ENCODE measurements around the gene PALD1.

Gene PALD1

DNA sequence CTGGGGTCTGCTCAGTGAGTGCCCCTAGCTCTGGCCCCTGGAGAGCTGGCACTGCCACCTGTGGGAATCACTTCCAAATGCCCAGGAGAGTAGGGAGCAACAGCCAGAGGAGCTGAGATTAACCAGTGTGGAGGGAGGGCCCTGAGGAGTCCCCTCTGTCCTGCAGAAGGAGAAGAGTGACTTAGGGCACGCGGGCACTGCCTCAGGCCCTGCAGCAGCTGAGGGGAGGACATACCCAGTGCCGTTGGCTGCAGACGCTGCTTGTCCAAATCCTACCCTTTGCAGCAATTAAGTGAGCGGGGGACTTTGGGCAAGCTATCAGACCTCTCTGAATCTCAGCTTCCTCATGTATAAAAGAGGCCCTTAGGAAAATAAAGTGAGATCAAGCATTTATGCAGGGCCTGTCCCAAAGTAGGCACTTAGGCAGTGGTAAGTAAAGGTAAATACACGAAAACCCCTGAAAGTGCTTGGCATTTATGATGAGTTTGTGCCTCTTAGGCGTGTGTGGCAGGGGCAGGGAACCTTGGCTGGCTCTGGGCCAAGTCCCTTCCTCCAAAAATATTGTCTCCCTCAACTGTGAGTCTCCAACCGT is 107.1 kb downstream of the PALD1 start:
- H3K4me3 ChIP-seq (ENCODE audit: low read length) = no peak overlapping the region
- TF ChIP-seq, protein P1, sequence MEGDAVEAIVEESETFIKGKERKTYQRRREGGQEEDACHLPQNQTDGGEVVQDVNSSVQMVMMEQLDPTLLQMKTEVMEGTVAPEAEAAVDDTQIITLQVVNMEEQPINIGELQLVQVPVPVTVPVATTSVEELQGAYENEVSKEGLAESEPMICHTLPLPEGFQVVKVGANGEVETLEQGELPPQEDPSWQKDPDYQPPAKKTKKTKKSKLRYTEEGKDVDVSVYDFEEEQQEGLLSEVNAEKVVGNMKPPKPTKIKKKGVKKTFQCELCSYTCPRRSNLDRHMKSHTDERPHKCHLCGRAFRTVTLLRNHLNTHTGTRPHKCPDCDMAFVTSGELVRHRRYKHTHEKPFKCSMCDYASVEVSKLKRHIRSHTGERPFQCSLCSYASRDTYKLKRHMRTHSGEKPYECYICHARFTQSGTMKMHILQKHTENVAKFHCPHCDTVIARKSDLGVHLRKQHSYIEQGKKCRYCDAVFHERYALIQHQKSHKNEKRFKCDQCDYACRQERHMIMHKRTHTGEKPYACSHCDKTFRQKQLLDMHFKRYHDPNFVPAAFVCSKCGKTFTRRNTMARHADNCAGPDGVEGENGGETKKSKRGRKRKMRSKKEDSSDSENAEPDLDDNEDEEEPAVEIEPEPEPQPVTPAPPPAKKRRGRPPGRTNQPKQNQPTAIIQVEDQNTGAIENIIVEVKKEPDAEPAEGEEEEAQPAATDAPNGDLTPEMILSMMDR (IDR thresholded peaks at IDR 0.05; ENCODE audit: insufficient read depth, low read depth, low read length, missing control alignments) = no peak
- DNase-seq (ENCODE audit: low read depth) = no peak

DNA sequence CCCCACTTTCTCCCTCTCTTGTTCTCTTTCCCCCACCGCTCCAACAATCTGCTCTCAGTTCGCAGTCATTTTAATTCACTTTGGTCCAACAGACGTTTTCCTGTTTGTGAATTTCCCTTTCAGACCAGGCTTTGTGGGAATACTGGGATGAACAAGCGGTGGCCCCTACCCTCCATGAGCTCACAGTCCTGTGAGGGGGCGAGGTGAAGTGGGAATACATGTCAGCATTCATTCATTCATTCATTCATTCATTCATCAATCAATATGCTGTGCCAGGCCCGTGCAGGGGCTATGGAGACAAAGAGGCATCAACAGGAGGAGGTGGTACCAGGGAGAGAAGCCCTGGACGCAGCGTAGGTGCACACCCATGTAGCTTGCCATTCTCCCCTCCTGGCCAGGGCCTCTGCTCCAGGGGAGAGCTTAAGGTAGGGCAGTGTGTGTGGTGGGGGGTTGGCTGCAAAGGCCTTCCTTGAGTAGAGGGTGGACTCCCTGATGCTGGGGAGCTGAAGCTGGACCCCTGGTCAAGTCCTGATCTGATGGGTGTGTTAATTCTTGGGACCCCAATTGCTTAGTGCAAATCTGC is 107.9 kb downstream of the PALD1 start:
- DNase-seq (ENCODE audit: low read depth) = no peak
- TF ChIP-seq, protein P1 (IDR thresholded peaks at IDR 0.05; ENCODE audit: insufficient read depth, low read depth, low read length, missing control alignments) = no peak
- no peak overlapping the region for H3K4me3 ChIP-seq (ENCODE audit: low read length)

DNA sequence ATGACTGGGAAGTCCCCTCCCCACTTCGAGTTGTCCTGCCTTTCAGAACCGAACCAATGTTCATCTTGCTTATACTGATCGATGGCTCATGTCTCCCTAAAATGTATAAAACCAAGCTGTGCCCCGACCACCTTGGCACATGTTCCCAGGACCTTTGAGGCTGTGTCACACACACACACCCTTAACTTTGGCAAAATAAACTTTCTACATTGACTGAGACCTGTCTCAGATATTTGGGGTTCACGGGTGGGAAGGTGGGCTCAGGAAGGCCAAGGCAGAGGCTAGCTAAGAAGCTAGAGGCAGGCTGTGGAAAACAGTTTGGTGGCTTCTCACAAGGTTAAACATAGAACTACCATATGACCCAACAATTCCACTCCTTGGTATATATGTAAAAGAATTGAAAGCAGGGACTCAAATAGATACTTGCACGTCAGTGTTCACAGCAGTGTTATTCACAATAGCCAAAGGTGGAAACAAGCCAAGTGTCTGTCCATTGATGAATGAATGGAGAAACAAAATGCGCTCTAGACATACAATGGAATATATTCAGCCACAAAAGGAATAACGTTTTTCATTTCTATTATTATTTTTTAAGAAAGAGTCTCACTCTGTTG is 108.6 kb downstream of the PALD1 start:
- no peak overlapping the region for H3K4me3 ChIP-seq (ENCODE audit: low read length)
- DNase-seq (ENCODE audit: low read depth) = no peak
- TF ChIP-seq, protein P1 (IDR thresholded peaks at IDR 0.05; ENCODE audit: insufficient read depth, low read depth, low read length, missing control alignments) = no peak

DNA sequence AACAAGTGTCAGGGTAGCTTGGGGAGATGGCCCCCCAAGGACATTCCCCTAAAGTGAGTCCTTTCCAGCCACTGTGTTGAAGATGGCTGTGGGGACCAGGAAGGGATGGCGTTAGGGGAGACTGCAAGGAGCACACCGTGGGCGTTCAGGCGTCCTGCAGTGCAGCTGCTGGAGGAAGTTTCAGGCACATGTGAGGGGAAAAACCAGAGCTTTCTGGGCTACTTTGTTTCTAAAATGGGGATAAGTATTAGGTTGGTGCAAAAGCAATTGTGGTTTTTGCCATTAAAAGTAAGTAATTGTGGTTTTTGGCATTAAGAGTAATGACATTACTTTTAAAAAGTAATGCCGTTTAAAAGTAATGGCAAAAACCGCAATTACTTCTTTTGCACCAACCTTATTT is 109.7 kb downstream of the PALD1 start:
- H3K4me3 ChIP-seq (ENCODE audit: low read length) = no peak overlapping the region
- no peak for DNase-seq (ENCODE audit: low read depth)
- TF ChIP-seq, protein P1 (IDR thresholded peaks at IDR 0.05; ENCODE audit: insufficient read depth, low read depth, low read length, missing control alignments) = no peak

DNA sequence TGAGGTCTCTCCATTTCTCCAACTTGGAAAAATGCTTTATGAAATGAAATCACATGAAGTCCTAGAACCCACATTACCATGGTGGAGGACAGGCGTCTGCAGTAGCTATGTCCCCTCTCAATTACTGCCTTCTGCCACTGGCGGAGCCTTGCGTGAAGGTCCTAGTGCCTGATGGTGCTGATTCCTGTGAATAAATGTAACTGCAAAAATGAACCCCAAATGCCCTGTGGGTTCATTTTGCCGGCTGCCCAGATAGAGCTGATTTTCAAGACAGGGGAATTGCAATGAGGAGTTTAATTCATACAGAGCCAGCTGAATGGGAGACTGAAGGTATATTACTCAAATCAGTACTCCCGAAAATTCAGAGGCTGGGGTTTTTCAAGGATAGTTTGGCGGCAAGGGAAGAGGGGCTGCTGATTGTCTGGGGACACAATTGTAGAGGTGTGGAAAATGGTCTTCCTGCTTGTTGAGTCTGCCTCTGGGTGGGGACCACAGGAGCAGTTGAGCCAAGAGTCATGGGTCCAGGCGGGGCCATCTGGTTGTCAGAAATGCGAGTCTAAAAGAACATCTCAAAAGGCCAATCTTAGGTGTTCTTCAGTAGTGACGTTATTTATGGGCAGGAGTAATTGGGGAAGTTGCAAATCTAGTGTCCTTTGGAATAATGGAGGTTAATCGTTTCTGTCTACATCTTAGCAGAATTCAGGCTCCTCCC is 110.4 kb downstream of the PALD1 start:
- no peak for DNase-seq (ENCODE audit: low read depth)
- no peak overlapping the region for H3K4me3 ChIP-seq (ENCODE audit: low read length)
- TF ChIP-seq, protein P1 (IDR thresholded peaks at IDR 0.05; ENCODE audit: insufficient read depth, low read depth, low read length, missing control alignments) = no peak

DNA sequence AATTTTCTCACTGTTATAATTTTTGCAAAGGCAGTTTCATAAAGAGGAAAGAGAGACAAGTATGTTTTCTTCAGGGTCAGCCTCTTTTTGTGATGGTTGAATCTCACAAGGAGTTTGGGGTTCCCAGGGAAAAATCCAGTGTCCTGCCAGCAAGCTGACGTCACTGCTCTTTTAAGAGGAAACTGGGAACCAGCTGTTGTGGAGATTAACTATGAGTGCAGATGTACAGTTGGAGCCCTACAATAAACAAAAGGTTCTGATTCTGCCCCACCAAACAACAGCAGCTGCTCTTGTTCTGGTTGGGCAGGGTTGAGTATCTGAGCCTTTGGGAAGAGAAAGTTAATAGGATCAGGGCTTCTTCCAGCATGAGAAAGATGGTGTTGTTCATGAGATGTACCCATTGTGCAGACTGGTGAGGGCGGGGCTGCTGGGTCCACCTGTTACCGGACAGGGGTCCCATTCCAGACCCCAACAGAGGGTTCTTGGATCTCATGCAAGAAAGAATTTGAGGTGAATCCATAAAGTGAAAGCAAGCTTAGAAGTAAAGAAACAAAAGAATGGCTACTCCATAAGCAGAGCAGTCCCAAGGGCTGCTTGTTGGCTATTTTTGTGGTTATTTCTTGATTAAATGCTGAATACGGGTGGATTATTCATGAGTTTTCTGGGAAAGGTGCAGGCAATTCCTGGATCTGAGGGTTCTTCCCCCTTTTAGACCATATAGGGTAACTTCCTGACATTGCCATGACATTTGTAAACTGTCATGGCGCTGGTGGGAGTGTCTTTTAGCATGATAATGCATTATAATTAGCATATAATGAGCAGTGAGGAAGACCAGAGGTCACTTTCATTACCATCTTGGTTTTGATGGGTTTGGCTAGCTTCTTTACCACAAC is 111.4 kb downstream of the PALD1 start:
- no peak overlapping the region for H3K4me3 ChIP-seq (ENCODE audit: low read length)
- no peak for DNase-seq (ENCODE audit: low read depth)
- TF ChIP-seq, protein P1 (IDR thresholded peaks at IDR 0.05; ENCODE audit: insufficient read depth, low read depth, low read length, missing control alignments) = no peak

Data from epithelial cell of esophagus (primary cell).